ENCODE measurements around the gene RAD21L1. TPM values are rescaled to one million over a fixed set of nuclear protein-coding genes. Genes with fewer than 3 reads are reported as not detected.

Gene RAD21L1
- total RNA-seq (2022; extraction: Qiagen RNA extraction) = not detected in 5 replicates

GRCh38 chr20:1225783-1226654, at the start of gene RAD21L1:
TSS of gene RAD21L1 (plus strand) at chr20:1226044. CDS start at chr20:1228454, 2,410 bp downstream.

GRCh38 chr20:1184638-1185315, 41.1 kb upstream of the RAD21L1 start, which contains the start of gene TMEM74B:
TSS of gene TMEM74B (minus strand) at chr20:1184981. CDS start at chr20:1183801, 1,180 bp downstream.

DNA sequence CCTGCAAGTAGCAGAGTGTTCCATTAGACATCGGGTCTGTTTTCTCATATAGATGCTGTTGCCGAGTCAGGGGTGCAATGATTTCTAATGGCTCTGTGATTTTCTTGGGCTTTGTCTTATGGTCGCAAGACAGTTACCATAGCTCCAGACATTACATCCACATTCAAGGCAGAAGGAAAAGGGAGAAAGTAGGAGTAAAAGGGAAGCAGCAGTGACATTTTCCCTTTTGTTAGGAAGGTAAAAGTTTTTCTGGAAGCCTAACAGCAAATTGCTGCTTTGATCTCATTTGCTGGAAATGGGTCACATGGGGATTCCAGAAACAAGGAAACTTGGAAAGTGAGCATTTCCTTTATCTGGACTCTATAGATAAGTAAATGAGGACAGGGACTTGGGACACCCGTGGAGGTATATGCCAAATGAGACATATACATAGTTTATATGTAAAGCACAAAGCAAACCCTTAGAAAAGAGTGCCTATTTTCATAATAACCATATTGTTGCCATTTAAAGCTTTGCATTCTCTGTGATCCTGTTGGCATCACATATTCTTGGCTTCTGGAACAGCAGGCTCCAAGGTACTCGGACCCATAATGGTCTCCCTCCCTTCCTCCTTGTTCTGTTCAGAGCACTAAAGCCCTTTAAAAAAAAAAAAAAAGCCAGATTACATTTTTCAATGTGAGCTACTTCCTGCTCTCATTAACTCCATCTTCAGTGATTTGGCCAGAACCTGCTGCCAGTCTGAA, 22.9 kb upstream of the RAD21L1 start, which contains the start of gene C20orf202:
TSS of gene C20orf202 (plus strand) at position 693 of the 743 bp plus-strand sequence. CDS start 132 bp downstream, outside the sequence.

GRCh38 chr20:1266167-1266973, 40.5 kb downstream of the RAD21L1 start, which contains the start of gene SNPH:
TSS of gene SNPH (plus strand) at chr20:1266294. CDS start at chr20:1296240, 29,946 bp downstream.

Other genes with a start within 250 kb of the RAD21L1 start
- not detected in 5 replicates for gene RSPO4, start 223.7 kb upstream of the RAD21L1 start, total RNA-seq (2022; extraction: Qiagen RNA extraction)
- 213 to 231 TPM (median 218 TPM) in 5 replicates for gene PSMF1, start 107.4 kb upstream of the RAD21L1 start, total RNA-seq (2022; extraction: Qiagen RNA extraction)
- 2.5 to 4.5 TPM (median 3.4 TPM) in 5 replicates for gene TMEM74B, start 41.1 kb upstream of the RAD21L1 start, total RNA-seq (2022; extraction: Qiagen RNA extraction)
- gene C20orf202, start 22.6 kb upstream of the RAD21L1 start, total RNA-seq (2022; extraction: Qiagen RNA extraction) = 0.07 TPM in 1 of 5 replicates, not detected in the others
- gene SNPH, start 40.2 kb downstream of the RAD21L1 start, total RNA-seq (2022; extraction: Qiagen RNA extraction) = 3.9 to 4.8 TPM (median 4.1 TPM) in 5 replicates
- gene SDCBP2, start 103.1 kb downstream of the RAD21L1 start, total RNA-seq (2022; extraction: Qiagen RNA extraction) = 1.3 to 2.4 TPM (median 2.1 TPM) in 5 replicates
- 512 to 542 TPM (median 533 TPM) in 5 replicates for gene FKBP1A, start 167.0 kb downstream of the RAD21L1 start, total RNA-seq (2022; extraction: Qiagen RNA extraction)
- gene NSFL1C, start 240.8 kb downstream of the RAD21L1 start, total RNA-seq (2022; extraction: Qiagen RNA extraction) = 108 to 129 TPM (median 113 TPM) in 5 replicates